T-helper 9 cell (primary cell): ENCODE data around the gene LHX4.

ENCODE experiments used
- DNase-seq: peaks from one replicate; pipeline ENCODE4 v3.0.0-alpha.2; 2020

Gene LHX4

DNA sequence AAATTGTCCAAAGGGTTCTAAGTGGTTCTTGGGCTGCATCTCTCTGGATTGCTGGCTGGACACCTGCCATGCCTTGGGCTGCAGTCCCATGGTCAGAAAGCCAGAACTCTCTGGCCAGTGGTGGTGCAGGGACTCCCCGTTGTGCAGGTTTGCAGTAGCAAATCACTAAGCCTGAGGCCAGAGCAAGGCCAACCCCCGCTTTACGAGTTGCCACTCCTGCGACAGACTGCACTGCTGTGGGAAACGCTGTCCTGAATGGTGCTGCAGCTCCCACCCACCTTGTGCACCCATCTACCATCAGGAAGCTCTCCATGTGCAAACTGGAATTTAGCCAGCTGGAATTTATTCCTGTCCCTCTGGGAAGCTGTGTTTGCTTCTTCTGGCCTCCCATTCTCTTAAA is 45.7 kb downstream of the LHX4 start:
- no peak for DNase-seq

GRCh38 chr1:180277476-180278193 is 47.6 kb downstream of the LHX4 start:
- DNase-seq = no peak

DNA sequence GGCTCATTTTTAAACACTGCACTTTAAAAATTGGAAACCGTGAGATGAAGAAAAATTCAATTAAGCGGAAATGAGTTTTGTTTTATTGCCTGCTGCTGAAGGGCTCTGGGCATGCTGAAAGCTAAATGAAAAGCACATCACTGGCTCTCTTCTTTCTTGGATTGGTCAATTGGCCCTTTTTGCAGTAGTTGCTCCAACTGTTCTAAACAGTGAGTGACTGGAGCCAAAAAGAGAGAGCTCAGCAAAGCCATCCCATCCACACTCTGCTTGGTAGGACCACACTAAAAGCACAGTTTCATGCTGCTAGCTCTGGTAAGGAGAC is 48.1 kb downstream of the LHX4 start:
- no peak for DNase-seq

- no peak for DNase-seq
Observed at GRCh38 chr1:180278596-180279395, 48.7 kb downstream of the LHX4 start.

DNA sequence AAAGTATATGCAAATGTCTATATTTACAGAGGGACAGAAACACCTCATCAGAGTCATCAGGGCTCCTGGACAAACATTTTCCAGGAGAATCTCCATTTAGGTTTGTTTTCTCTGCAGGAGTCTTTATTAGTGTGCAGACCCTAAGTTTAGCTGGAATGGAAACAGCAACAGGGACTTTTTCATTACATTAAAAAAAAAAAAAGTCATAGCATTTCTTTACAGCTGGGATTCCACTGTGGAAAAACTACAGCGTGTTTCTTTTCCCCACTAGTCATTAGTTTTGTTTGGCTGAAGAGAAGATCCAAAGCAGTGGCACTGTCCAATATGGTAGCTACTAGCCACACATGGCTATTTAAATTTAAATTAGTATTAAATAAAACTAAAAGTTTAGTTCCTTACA is 49.6 kb downstream of the LHX4 start:
- DNase-seq = no peak

DNA sequence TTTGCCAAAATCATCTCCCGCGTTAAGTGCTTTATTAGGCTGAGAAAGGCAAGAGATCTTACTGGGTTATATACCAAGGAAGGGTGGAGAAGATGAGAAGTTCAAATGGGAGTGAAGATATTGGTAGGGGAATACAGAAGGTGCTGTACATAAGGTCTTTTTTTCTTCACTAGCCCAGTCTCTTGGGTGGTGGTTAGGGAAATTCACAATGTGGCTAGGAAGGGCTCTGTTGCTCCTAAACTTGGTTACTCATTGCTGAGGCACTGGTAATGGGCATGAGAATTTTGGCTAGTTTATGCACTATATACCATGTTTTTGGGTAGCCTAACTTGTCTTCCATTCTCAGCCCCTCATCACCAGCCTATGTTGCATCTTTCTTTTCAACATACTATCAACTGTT is 50.6 kb downstream of the LHX4 start:
- no peak for DNase-seq

GRCh38 chr1:180281490-180281889 is 51.4 kb downstream of the LHX4 start:
- DNase-seq = no peak

DNA sequence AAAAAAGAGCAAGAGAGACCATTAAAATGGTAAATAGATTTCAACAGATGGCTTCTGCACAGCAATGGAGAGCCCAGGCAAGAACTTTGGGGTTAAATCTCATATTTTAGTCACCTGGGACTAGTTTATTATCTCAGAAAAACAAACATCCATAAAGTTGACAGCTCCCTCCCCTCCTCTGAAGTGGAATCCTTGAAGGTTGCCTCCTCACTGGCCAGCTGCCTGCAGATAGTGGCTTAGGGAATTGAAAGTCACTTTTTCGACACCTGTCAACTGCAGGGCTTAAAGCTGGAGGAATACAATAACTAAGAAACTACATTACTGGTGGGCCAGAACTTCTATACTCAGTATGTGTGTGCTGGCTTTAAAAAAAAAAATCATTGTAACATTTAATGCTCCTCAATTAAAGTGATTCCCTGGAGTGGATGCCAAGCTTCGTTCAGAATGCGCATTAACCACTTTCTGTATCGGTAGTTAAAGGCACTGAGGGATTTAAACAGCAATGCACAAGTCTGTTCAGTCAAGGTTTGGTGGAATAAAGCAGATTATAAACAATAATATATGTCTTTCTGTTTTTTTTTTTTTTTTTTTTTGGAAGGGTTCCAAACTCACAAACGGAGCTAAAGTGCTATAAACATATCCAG is 52.5 kb downstream of the LHX4 start:
- DNase-seq = no peak

DNA sequence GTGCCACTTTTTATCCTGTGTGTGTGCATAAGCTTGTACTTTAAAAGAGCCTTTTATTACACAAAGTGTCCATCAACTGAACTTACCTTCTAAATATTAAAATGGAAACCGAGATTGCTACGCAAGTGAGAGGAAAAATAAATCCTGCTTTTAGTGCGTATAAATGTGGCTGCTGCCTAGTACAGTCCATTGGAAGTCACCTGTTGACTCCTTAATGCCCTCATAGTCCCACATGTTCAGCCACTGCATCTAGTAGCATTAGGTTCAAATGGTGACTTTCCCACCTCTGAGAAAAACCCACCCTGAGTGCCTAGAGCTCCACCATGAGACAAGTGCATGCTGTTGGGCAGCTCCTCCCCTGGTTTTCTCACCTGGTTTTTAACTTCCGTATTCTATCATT is 53.0 kb downstream of the LHX4 start:
- DNase-seq = no peak

- DNase-seq = no peak
Observed at GRCh38 chr1:180286417-180286816, 56.4 kb downstream of the LHX4 start.

GRCh38 chr1:180287988-180288705 is 58.1 kb downstream of the LHX4 start:
- DNase-seq = no peak

DNA sequence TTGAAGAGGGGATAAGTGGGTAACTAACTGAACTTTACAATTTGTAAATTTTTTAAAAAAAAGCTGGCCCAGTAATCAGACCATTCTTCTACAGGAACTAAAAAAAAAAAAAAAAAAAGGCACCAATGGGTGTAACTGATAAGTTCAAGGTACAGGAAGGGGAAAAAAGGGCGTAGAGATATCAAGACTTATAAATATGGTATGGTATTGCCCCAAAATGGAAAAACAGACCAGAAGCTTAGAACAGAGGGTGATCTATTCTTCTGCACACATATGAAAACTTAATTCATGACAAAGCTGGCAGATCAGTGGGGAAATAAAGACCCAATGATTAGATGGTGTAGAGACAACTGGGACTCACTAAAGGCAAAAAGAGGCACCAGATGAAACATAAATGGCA is 58.9 kb downstream of the LHX4 start:
- DNase-seq = no peak

GRCh38 chr1:180290265-180291001 is 60.4 kb downstream of the LHX4 start:
- DNase-seq = no peak

DNA sequence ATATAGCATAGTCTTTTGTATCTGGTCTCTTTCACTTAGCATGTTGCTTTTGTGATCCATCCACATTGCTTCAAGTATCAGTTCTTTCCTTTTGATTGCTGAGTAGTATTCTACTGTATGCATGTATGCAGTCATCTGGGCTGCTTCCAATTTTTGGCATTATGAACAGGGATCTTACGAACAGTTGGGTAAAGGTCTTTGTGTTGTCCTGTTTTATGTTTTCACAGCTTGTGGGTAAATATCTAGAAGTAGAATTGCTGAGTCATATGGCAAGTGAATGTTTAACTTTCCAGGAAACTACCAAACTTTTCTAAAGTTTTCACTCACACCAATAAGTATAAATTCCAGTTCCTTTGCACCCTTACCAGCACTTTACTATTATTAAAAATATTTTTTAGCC is 60.9 kb downstream of the LHX4 start:
- DNase-seq = no peak

DNA sequence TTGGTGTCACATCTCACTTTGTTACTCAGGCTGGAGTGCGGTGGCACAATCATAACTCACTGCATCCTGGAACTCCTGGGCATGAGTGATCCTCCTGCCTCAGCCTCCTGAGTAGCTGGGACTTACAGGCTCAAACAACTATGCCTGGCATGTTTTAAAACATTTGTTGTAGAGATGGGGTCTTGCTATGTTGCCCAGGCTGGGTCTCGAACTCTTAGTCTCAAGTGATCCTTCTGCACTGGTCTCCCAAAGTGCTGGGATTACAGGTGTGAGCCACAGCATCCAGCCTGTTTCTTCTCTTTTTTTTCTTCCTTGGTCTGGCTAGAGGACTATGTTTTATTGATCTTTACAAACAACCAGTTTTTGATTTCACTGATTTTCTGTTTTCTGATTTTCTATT is 64.6 kb downstream of the LHX4 start:
- DNase-seq = no peak

DNA sequence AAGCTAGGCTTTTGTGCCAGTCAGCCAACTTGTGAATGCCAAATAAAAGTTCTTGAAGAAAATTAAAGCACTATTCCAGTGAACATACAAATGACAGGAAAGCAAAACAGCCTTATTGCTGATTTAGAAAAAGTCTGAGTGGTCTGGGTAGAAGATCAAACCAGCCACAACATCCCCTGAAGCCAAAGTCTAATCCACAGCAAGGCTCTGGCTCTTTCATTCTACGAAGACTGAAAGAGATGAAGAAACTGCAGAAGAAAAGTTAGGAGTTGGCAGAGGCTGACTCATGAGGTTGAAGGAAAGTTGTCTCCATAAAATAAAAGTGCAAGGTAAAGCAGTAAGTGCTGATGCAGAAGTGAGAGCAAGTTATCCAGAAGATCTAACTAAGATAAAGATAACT is 65.9 kb downstream of the LHX4 start:
- DNase-seq = no peak

GRCh38 chr1:180299479-180300221 is 69.6 kb downstream of the LHX4 start:
- DNase-seq = no peak

- DNase-seq = no peak
Observed at GRCh38 chr1:180301135-180301742, 71.2 kb downstream of the LHX4 start.

- no peak for DNase-seq
Observed at GRCh38 chr1:180309338-180309737, 79.3 kb downstream of the LHX4 start.

- DNase-seq = no peak
Observed at GRCh38 chr1:180310095-180310494, 80.0 kb downstream of the LHX4 start.

DNA sequence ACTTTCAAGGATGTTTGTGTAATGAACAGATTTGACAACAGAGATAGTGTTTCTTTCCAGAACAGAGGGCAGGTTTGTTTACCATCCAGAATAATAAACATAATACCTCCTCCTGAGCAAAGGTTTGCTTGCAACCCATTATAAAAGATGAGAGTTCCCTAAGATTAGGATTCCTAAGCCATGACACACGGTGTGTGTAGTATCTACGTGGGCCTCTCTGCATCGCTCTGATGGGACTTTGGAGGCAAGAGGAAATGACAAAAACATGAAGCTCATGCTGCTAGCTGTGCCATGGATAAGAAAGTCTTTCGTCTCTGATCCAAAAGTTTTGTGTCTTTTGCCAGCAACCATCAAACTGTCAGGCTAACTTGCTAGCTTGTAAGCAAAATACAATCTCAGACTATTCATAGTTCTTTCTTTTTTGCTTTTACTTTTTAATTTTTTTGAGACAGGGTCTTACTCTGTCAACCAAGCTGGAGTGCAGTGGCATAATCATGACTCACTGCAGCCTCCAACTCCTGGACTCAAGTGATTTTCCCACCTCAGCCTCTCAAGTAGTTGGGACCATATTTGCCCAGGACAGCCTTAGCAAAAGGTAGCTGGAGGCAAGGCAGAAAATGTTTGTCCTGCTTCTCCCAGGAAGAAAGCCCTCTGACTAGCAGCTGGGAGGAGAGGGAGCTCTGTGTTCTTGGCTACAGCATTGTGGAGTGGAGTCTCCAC is 81.1 kb downstream of the LHX4 start:
- no peak for DNase-seq
